Activated gamma-delta T cell treated with anti-CD3 and anti-CD28 coated beads, Interleukin-2, amount 50 U/mL, for 16 hours (primary cell): ENCODE results near the gene FETUB.
"Not testable (repeated sequence)": the region's sequence is repeated elsewhere in the genome, so short reads cannot be mapped to it uniquely, and the experiment has no call there.

ENCODE experiments used
- DNase-seq: peaks from one replicate; pipeline ENCODE4 v3.0.0-alpha.2; 2020; ENCODE audit warnings: low read depth

Gene FETUB

DNA sequence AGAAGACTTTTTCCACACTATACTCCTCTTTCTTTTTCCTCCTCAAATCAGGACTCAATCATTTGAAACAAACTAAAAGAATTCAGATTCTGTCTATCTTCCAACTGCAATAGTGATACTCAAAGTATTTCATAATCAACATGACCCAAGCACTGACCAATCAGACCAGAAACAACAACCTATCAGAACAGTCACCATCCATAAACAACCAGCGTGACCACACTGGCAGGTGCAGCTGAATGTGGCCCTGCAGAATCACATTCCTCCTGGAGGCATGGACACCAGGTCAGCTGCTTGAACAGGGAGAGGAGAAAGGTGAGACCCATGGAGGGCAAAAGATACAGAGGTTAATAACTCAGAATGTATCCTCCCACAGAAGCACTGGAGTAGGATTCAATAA is 39.0 kb downstream of the FETUB start:
- no peak for DNase-seq

DNA sequence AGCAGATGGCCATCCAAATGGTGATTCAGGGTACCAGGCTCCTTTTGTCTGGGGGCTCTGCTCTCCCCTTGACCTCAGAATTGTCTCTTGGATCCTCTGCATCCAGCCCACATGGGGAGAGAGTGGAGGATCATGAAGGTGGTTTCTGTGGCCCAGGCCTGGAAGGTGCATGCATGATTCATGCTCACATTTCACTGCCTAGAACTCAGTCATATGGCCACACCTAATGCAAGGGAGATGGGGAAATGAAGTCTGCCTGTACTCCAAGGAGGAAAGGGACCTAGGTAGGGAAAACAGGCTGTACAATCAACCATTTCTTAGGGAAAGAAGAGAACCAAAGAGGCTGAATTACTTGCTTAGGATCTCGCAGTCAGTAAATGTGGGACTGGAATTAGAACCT is 40.7 kb downstream of the FETUB start:
- DNase-seq = no peak

DNA sequence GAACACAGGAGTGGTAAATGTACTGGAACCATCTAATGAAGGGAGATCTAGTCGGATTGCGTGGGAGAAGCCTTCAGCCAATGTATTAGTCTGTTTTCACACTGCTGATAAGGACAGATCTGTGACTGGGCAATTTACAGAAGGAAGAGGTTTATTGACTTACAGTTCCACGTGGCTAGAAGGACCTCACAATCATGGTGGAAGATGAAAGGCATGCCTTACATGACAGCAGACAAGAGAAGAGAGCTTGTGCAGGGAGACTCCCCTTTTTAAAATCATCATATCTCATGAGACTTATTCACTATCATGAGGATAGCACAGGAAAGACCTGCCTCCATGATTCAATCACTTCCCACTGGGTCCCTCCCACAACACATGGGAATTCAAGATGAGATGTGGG is 42.6 kb downstream of the FETUB start:
- DNase-seq = no peak

DNA sequence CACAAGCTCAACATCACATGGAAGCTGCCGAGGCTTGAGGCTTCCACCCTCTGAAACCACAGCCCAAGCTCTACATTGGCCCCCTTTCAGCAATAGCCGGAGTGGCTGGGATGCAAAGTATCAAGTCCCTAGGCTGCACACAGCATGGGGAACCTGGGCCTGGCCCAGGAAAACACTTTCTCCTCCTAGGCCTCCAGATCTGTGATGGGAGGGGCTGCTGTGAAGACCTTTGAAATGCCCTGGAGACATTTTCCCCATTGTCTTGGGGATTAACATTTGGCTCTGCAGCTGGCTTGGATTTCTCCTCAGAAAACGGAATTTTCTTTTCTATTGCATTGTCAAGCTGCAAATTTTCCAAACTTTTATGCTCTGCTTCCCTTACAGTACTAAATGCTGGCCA is 43.8 kb downstream of the FETUB start:
- DNase-seq = no peak

DNA sequence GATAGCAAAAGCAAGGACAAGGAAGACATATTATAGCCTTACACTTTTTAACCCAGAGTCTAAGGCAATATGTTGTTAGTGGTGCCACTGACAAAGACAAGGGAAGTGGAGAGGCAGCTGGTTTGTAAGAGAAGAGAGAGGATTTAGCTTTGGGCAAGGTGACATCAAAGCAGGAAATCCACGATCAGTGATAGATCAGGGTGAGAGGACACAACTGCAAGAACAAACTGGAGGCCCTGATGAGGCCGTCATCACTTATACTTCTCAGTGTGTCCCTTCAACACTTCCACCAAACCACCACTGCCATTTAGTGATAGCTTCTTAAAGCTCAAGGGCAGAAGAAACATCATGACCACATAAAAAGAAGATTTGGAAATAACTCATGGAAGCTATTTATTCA is 46.3 kb downstream of the FETUB start:
- DNase-seq = not testable (repeated sequence)

DNA sequence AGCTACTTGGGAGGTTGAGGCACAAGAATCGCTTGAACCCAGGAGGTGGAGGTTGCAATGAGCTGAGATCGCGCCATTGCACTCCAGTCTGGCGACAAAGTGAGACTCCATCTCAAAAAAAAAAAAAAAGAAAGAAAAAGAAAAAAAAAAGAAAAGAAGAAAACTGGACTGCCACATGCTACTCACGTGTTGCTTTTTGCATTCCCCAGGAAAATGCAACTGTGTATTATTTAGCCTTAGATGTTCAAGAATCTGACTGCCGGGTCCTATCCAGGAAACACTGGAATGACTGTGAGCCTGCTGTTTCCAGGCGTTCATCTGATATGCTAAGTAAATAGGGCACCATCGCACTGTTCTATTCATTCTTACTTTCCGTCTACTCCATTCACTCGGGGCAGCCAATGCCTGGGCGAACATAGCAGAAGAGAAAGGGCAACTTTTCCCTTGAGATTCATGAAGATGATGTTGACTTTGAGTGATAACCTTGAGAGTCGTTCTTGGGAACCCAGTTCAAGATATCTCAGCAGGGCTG is 47.0 kb downstream of the FETUB start:
- no peak for DNase-seq

DNA sequence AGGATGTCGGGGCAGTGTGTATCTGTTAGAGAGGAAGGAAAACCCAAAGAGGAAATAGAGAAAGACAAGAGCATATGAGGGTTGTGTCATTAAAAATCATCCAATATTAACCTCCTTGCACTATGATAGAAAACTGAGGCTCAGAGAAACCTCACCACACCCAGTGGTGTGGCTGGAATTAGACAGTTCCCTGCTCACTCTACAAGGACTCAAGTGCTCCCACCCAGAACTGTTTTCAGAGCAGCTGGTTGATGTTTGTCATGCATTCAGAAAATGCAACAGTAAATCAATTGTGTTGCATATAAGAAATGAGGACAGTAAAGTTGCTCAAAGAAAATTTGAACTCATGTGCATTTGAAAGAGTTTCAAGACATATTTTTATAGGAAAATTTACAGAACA is 50.1 kb downstream of the FETUB start:
- DNase-seq = not testable (repeated sequence)

DNA sequence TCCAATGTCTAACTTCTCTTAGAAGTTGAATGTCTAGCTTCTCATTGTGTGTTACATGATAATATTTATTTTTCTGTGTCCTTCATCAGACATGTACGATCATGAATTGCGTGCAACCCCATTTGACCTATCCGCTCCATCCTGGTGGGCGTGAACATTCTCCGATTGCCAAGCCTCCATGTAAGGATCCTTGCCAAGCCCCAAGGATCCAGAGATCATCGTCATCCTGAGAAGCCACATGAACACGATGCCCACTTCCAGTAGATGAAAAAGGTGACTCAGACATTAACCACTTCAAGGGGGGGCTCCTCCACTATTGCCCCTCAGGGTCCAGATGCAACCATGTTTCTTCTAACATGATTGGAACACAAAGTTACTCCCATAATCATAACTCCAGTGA is 51.5 kb downstream of the FETUB start:
- DNase-seq = no peak

DNA sequence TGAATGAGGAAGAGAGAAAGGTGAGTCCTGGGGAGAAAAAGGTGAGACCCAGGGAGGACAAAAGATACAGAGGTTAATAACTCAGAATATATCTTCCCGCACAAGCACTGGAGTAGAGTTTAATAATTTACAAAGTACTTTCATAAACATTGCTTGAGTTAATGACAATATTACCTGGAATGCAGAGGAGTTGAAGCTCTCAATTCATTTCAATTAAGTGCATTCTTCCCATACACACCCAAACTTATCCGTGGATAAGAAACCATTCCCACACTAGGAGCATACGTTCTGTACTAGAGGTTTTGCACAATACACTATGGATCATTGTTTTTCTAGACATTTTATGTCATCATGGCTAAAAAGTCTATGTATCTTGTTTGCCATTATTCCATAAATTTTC is 53.6 kb downstream of the FETUB start:
- no peak for DNase-seq

DNA sequence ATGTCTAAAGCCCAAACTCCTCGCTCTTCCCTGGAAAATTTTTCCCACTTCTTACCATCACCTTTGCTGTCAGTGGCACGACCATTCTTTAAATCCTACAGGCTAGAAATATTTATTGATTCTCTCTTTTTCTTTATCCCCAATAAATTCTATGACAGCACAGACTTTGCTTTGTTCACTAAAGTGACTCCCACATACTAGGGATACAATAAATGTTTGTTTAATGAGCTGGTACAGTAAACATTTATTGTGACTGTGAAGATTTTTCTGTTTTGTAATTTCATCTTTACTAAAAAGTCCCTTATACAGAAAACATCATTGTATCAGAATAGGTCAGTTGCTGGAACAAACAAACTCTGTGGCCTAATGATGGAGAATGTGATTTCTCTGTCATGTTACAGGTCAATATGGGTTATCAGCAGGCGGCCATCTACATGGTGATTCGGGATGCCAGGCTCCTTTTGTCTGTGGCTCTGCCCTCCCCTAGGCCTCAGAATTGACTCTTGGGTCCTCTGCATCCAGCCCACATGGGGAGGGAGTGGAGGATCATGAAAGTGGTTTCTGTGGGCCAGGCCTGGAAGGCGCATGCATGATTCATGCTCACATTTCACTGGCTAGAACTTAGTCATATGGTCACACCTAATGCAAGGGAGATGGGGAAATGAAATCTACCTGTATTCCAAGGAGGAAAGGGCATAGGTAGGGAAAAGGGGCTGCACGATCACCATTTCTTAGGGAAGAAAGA is 54.3 kb downstream of the FETUB start:
- DNase-seq = no peak

DNA sequence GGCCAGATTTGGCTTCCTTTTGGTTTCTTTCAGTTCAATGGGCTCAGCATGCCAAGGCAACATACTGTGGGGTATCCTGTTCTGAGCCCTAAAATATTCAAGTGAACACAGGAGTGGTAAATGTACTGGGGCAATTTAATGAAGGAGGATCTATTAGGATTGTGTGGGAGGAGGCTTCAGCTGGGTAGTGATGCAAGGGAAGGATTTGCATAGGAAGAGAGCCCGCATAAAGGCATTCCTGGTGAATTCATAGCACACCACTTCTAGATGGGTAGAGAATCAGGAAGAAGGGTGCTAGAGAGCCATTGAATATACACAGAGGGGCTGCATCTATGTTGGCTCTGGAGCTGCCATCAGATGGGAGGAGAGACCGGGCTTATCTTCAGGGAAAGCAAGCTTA is 56.3 kb downstream of the FETUB start:
- no peak for DNase-seq

DNA sequence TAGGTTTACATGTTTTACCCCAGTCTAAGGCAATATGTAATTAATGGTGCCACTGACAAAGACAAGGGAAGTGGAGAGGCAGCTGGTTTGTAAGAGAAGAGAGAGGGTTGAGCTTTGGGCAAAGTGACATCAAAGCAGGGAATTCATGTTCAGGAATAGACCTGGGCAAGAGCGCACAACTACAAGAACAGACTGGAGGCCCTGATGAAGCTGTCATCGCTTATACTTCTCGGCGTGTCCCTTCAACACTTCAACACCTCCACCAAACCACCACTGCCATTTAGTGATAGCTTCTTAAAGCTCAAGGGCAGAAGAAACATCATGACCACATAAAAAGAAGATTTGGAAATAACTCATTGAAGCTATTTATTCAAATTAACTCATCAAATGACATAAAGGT is 57.3 kb downstream of the FETUB start:
- DNase-seq = no peak

DNA sequence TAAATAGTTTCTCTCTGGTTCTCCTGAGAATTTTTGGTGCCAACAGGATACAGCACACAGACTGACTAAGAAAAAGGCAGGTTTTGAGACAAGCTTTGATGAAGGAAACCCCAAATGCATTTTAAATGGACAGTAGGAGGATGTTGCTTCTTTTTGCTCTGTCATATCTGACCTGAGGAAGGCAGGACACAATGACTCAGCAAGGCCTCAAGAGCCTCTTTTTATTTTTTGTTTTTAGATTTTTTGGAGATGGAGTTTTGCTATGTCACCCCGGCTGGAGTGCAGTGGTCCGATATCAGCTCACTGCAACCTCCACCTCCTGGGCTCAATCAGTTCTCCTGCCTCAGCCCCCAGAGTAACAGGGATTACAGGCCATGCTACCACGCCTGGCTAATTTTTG is 60.1 kb downstream of the FETUB start:
- DNase-seq = no peak

DNA sequence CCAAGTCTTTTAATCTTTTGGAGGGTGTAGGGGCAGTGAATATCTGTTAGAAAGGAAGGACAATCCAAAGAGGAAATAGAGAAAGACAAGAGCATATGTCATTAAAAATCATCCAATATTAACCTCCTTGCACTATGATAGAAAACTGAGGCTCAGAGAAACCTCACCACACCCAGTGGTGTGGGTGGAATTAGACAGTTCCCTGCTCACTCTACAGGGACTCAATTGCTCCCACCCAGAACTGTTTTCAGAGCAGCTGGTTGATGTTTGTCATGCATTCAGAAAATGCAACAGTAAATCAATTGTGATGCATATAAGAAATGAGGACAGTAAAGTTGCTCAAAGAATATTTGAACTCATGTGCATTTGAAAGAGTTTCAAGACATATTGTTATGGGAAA is 62.3 kb downstream of the FETUB start:
- DNase-seq = not testable (repeated sequence)
